Prostate gland (tissue), 2 donors: Measurements from ENCODE around the gene ZNF506.

Experiments used
- CTCF ChIP-seq, 4 experiments: fragments of 200-600 bp in 2 of 4; fragments of 450-650 bp in 2 of 4; sonication (generic) in 2 of 4; IDR thresholded peaks; 1 replicate in 3 of 4; 2 replicates in 1 of 4; pipeline ENCODE4 v1.5.1; 2016 to 2019; ENCODE audit warnings: antibody characterized with exemption in 4 of 4, mild to moderate bottlenecking in 2 of 4, moderate library complexity in 2 of 4
- POLR2AphosphoS5 ChIP-seq: sonication (generic); formaldehyde crosslinking; IDR thresholded peaks from one replicate; pipeline ENCODE4 v1.6.1; 2017; ENCODE audit warnings: antibody characterized with exemption

- no peak for TF ChIP-seq CTCF (IDR thresholded peaks at IDR 0.05)
- no peak for TF ChIP-seq POLR2AphosphoS5
Observed at GRCh38 chr19:19858751-19859150, 37.2 kb upstream of the ZNF506 start.
